H1 (cell line): ENCODE results near the gene RTTN. TPM values are rescaled to one million over a fixed set of nuclear protein-coding genes. Genes with fewer than 3 reads are reported as not detected.

Source experiments
- CTCF ChIA-PET: fragments of 300-600 bp; sonication (Branson Sonifier 250); formaldehyde crosslinking; loops from one replicate; lab custom pipeline; 2021; ENCODE audit not compliant: partially characterized antibody; lab: Charles Lee
- POLR2A ChIA-PET: fragments of 300-600 bp; sonication (Branson Sonifier 250); formaldehyde crosslinking; loops from one replicate; lab custom pipeline; 2021; ENCODE audit warnings: inconsistent platforms; ENCODE audit not compliant: partially characterized antibody; lab: Charles Lee
- DNase-seq, 2 experiments: peaks; one replicate each; pipeline versions ENCODE4 v3.0.0 to v3.0.0-alpha.2; 2010 to 2022; ENCODE audit warnings: low spot score in 2 of 2, low read depth in 1 of 2, mixed read lengths in 1 of 2
- FAIRE-seq: peaks from 2 replicates; lab custom pipeline; 2011; peaks lifted over from hg19 to GRCh38; lab: Jason Lieb, UNC
- H2AFZ ChIP-seq: 2 replicates; pipeline ENCODE4 v1.8.1; 2012; ENCODE audit warnings: low read length, inconsistent platforms
- H2AK5ac ChIP-seq: 2 replicates; pipeline ENCODE4 v1.6.1; 2013; ENCODE audit warnings: low read depth, low read length
- H2BK120ac ChIP-seq: replicated peaks from 2 replicates; pipeline ENCODE3; 2013; ENCODE audit warnings: low read depth, low read length, inconsistent platforms
- H2BK12ac ChIP-seq: 2 replicates; pipeline ENCODE4 v1.6.1; 2013; ENCODE audit warnings: low read depth, low read length
- H2BK15ac ChIP-seq: 2 replicates; pipeline ENCODE4 v1.6.1; 2013; ENCODE audit warnings: low read length
- H2BK20ac ChIP-seq: 2 replicates; pipeline ENCODE4 v1.6.1; 2013; ENCODE audit warnings: low read length
- H2BK5ac ChIP-seq: 2 replicates; pipeline ENCODE4 v1.6.1; 2013; ENCODE audit warnings: low read depth, low read length
- H3K14ac ChIP-seq: 2 replicates; pipeline ENCODE4 v1.6.1; 2013; ENCODE audit warnings: inconsistent platforms; ENCODE audit not compliant: insufficient read length
- H3K18ac ChIP-seq: 2 replicates; pipeline ENCODE4 v1.6.1; 2013; ENCODE audit warnings: low read length; ENCODE audit errors: extremely low read depth
- H3K23ac ChIP-seq: 2 replicates; pipeline ENCODE4 v1.6.1; 2013; ENCODE audit warnings: inconsistent platforms; ENCODE audit not compliant: insufficient read length
- H3K23me2 ChIP-seq: 2 replicates; pipeline ENCODE4 v1.6.1; 2013; ENCODE audit warnings: low read depth, low read length
- H3K27ac ChIP-seq: 2 replicates; pipeline ENCODE4 v1.6.1; 2011; ENCODE audit warnings: low read depth, low read length, inconsistent platforms
- H3K27me3 ChIP-seq, 4 experiments: replicated peaks in 1 of 4; 1 replicate in 1 of 4; 2 replicates in 3 of 4; pipeline versions ENCODE4 v1.6.1 to v1.8.1; 2011 to 2013; ENCODE audit warnings: low read length in 3 of 4, mild to moderate bottlenecking in 3 of 4, inconsistent platforms in 2 of 4, mixed read lengths in 2 of 4, moderate library complexity in 1 of 4; ENCODE audit not compliant: control insufficient read depth in 3 of 4, insufficient read depth in 3 of 4; ENCODE audit errors: extremely low read depth in 1 of 4
- H3K36me3 ChIP-seq, 4 experiments: 2 replicates each; pipeline versions ENCODE4 v1.6.1 to v1.8.1; 2011 to 2013; ENCODE audit warnings: mild to moderate bottlenecking in 4 of 4, low read length in 3 of 4, moderate library complexity in 2 of 4, control low read depth in 1 of 4, inconsistent platforms in 1 of 4; ENCODE audit not compliant: insufficient read depth in 4 of 4, control insufficient read depth in 2 of 4
- H3K4ac ChIP-seq: replicated peaks from 2 replicates; pipeline ENCODE3; 2013; ENCODE audit warnings: low read length, low read depth, mixed read lengths, inconsistent platforms; ENCODE audit not compliant: insufficient read length
- H3K4me1 ChIP-seq, 4 experiments: replicated peaks in 1 of 4; 1 replicate in 1 of 4; 2 replicates in 3 of 4; pipeline versions ENCODE4 v1.6.1 to v1.8.1; 2011 to 2013; ENCODE audit warnings: low read length in 3 of 4, inconsistent platforms in 2 of 4, mixed read lengths in 1 of 4; ENCODE audit not compliant: insufficient read depth in 4 of 4, control insufficient read depth in 3 of 4
- H3K4me2 ChIP-seq, 2 experiments: 2 replicates each; pipeline versions ENCODE4 v1.6.1 to v1.8.1; 2011 to 2013; ENCODE audit warnings: low read depth in 2 of 2, low read length in 2 of 2, control low read depth in 1 of 2, inconsistent platforms in 1 of 2, mild to moderate bottlenecking in 1 of 2; ENCODE audit not compliant: insufficient read depth in 1 of 2
- H3K4me3 ChIP-seq, 4 experiments: fragments of 200-600, 300-600 bp in 1 of 4; sonication (generic), shearing (Covaris generic), sonication (Bioruptor Twin) in 1 of 4; 2 replicates each; pipeline versions ENCODE4 v1.5.1 to v1.8.1; 2011 to 2016; ENCODE audit warnings: low read length in 4 of 4, low read depth in 3 of 4, control low read depth in 2 of 4, inconsistent platforms in 2 of 4, mild to moderate bottlenecking in 2 of 4, mixed read lengths in 1 of 4, moderate library complexity in 1 of 4; ENCODE audit not compliant: insufficient read depth in 2 of 4; ENCODE audit errors: extremely low read depth in 1 of 4
- H3K56ac ChIP-seq: replicated peaks from 2 replicates; pipeline ENCODE3; 2013; ENCODE audit warnings: low read depth, mild to moderate bottlenecking, mixed read lengths, low read length, inconsistent platforms; ENCODE audit not compliant: insufficient read length
- H3K79me1 ChIP-seq: 2 replicates; pipeline ENCODE4 v1.6.1; 2013; ENCODE audit warnings: low read depth, low read length, control low read depth
- H3K79me2 ChIP-seq, 2 experiments: 2 replicates each; pipeline versions ENCODE4 v1.6.1 to v1.8.1; 2012 to 2013; ENCODE audit warnings: low read length in 2 of 2, mild to moderate bottlenecking in 2 of 2, inconsistent platforms in 1 of 2; ENCODE audit not compliant: insufficient read depth in 2 of 2, control insufficient read depth in 1 of 2
- H3K9ac ChIP-seq, 4 experiments: replicated peaks in 1 of 4; 1 replicate in 1 of 4; 2 replicates in 3 of 4; pipeline versions ENCODE4 v1.6.1 to v1.8.1; 2011 to 2013; ENCODE audit warnings: low read depth in 3 of 4, low read length in 3 of 4, control low read depth in 2 of 4, mild to moderate bottlenecking in 2 of 4, moderate library complexity in 2 of 4, inconsistent platforms in 1 of 4; ENCODE audit errors: extremely low read depth in 1 of 4
- H3K9me3 ChIP-seq, 2 experiments: 2 replicates each; pipeline versions ENCODE4 v1.6.1 to v1.8.1; 2012 to 2013; ENCODE audit warnings: mild to moderate bottlenecking in 2 of 2, moderate library complexity in 2 of 2, control low read depth in 1 of 2, inconsistent platforms in 1 of 2, low read depth in 1 of 2, low read length in 1 of 2, mixed read lengths in 1 of 2; ENCODE audit not compliant: insufficient read depth in 2 of 2
- H4K20me1 ChIP-seq, 2 experiments: replicated peaks in 1 of 2; 2 replicates each; pipeline versions ENCODE3 to v1.8.1; 2011 to 2013; ENCODE audit warnings: inconsistent platforms in 2 of 2, low read length in 2 of 2, mild to moderate bottlenecking in 1 of 2; ENCODE audit not compliant: insufficient read depth in 2 of 2, control insufficient read depth in 1 of 2
- H4K5ac ChIP-seq: 2 replicates; pipeline ENCODE4 v1.6.1; 2013; ENCODE audit warnings: low read length, low read depth, mixed read lengths, inconsistent platforms; ENCODE audit not compliant: insufficient read length
- H4K8ac ChIP-seq: 2 replicates; pipeline ENCODE4 v1.8.0; 2013; ENCODE audit warnings: mild to moderate bottlenecking, moderate library complexity, low read length, inconsistent platforms; ENCODE audit not compliant: insufficient read depth; ENCODE audit errors: extremely low read depth
- H4K91ac ChIP-seq: replicated peaks from 2 replicates; pipeline ENCODE3; 2013; ENCODE audit warnings: low read length, mixed read lengths, inconsistent platforms; ENCODE audit not compliant: insufficient read length
- ASH2L ChIP-seq: fragments of 200-600, 300-600 bp; sonication (generic); IDR thresholded peaks from one replicate; pipeline ENCODE4 v1.7.1; 2017; ENCODE audit warnings: low read length
- BCL11A ChIP-seq, 2 experiments: IDR thresholded peaks; one replicate each; pipeline ENCODE4 v1.6.1; 2011; ENCODE audit warnings: low read depth in 2 of 2, low read length in 2 of 2, mild to moderate bottlenecking in 2 of 2
- CEBPB ChIP-seq: IDR thresholded peaks from 2 replicates; pipeline ENCODE4 v1.6.1; 2012; ENCODE audit warnings: low read depth, low read length
- CHD2 ChIP-seq: IDR thresholded peaks from 2 replicates; pipeline ENCODE4 v1.6.1; 2012; ENCODE audit warnings: low read length, improper control_type of control experiment
- EGR1 ChIP-seq: IDR thresholded peaks from 2 replicates; pipeline ENCODE4 v1.6.1; 2011; ENCODE audit warnings: low read depth, low read length, borderline replicate concordance
- MAFK ChIP-seq: IDR thresholded peaks from 2 replicates; pipeline ENCODE4 v1.6.1; 2012; ENCODE audit warnings: low read depth, mild to moderate bottlenecking, improper control_type of control experiment, low read length
- NRF1 ChIP-seq: IDR thresholded peaks from 2 replicates; pipeline ENCODE4 v1.6.1; 2011; ENCODE audit warnings: mild to moderate bottlenecking, low read depth, low read length, improper control_type of control experiment
- POLR2A ChIP-seq, 2 experiments: IDR thresholded peaks; 1 replicate in 1 of 2; 2 replicates in 1 of 2; pipeline ENCODE4 v1.6.1; 2011; ENCODE audit warnings: low read depth in 2 of 2, low read length in 2 of 2, mild to moderate bottlenecking in 2 of 2; ENCODE audit errors: control extremely low read depth in 1 of 2
- RBBP5 ChIP-seq: IDR thresholded peaks from 2 replicates; pipeline ENCODE4 v1.7.1; 2012; ENCODE audit warnings: low read depth, mild to moderate bottlenecking, inconsistent platforms, low read length, moderate library complexity, borderline replicate concordance
- RXRA ChIP-seq: IDR thresholded peaks from 2 replicates; pipeline ENCODE4 v1.6.1; 2011; ENCODE audit warnings: low read depth, mild to moderate bottlenecking, low read length, moderate library complexity; ENCODE audit not compliant: insufficient read depth
- SIN3A ChIP-seq, 2 experiments: IDR thresholded peaks in 1 of 2; conservative IDR thresholded peaks in 1 of 2; 2 replicates each; pipeline ENCODE4 v1.6.1; 2011 to 2012; ENCODE audit warnings: low read length in 2 of 2, improper control_type of control experiment in 1 of 2, low read depth in 1 of 2, mild to moderate bottlenecking in 1 of 2
- SIX5 ChIP-seq: IDR thresholded peaks from 2 replicates; pipeline ENCODE4 v1.6.1; 2011; ENCODE audit warnings: mild to moderate bottlenecking, low read depth, low read length
- SP2 ChIP-seq: IDR thresholded peaks from 2 replicates; pipeline ENCODE4 v1.6.1; 2012; ENCODE audit warnings: mild to moderate bottlenecking, low read length, inconsistent platforms
- SRF ChIP-seq: IDR thresholded peaks from 2 replicates; pipeline ENCODE4 v1.6.1; 2011; ENCODE audit warnings: mild to moderate bottlenecking, low read depth, low read length, moderate library complexity
- TAF7 ChIP-seq: optimal IDR thresholded peaks from 2 replicates; pipeline ENCODE3; 2011; ENCODE audit warnings: low read depth, mild to moderate bottlenecking, inconsistent platforms, low read length, moderate library complexity, borderline replicate concordance
- TCF12 ChIP-seq: IDR thresholded peaks from 2 replicates; pipeline ENCODE4 v1.6.1; 2011; ENCODE audit warnings: low read depth, mild to moderate bottlenecking, low read length
- YY1 ChIP-seq: IDR thresholded peaks from 2 replicates; pipeline ENCODE4 v1.6.1; 2011; ENCODE audit warnings: low read depth, mild to moderate bottlenecking, low read length
- WGBS, 2 experiments: shearing (Covaris generic) in 1 of 2; methylation state at CpG; one replicate each; pipeline versions ENCODE4 v1.1.6 to v1.1.7; 2013 to 2015; ENCODE audit warnings: low lambda C conversion rate in 2 of 2, mixed read lengths in 2 of 2, inconsistent platforms in 1 of 2, low coverage in 1 of 2, missing lambda C conversion rate in 1 of 2; ENCODE audit not compliant: insufficient replicate concordance in 2 of 2, insufficient coverage in 1 of 2, insufficient read length in 1 of 2; ENCODE audit errors: extremely low coverage in 1 of 2, missing lambda C conversion rate in 1 of 2; 5-methylcytosine and 5-hydroxymethylcytosine counted together
- polyA plus RNA-seq, 7 experiments: library from polyadenylated mRNA; depleted of rRNA in 3 of 7; stranded (reverse) in 5 of 7; unstranded in 2 of 7; fragments of >200 nt in 5 of 7; fragments of 200-250 nt in 2 of 7; gene quantifications; 1 replicate in 5 of 7; 2 replicates in 1 of 7; 4 replicates in 1 of 7; pipeline versions ENCODE4 v1.2.1 to v1.2.3, GENCODE V29; 2011 to 2013; ENCODE audit warnings: missing spikeins in 2 of 7, mixed read lengths in 2 of 7
- total RNA-seq: library from RNA; stranded (reverse); fragmentation: NEBNext Ultra II Directional; extraction: Animal tissue kit (Norgen Biotek cat#: 25700); gene quantifications from 2 replicates; pipeline ENCODE4 v1.2.1, GENCODE V29; 2021

Gene RTTN
- total and polyA plus RNA-seq, 2 of the 8 experiments (the other 6 are each of a cell fraction or from before 2014, with no cell fraction given) = 9.1 to 21.4 TPM

DNA sequence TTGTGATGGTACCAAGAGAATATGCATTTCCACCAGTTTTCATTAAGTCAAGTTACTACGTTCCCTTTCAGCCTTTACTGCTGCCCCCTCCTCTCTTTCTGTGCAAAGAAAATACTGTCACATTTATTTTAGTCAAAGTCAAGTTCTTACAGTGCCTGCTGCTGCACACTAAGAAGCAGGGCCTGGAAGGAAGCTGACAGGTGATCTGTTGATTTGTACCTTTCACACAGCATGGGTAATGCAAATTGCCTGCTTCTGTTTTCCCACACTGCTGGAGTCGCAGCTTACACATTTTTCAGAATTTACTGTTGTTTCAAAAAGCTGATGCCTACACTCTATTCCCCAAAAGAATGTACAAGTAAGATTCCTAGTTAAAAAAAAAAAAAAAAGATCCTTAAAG, 209.1 kb downstream of the RTTN start:
- Histone ChIP-seq H4K8ac (no peak overlapping the region), H3K9ac (no peak overlapping the region), H3K9me3 (no peaks in the 10 kb centered on the region), H3K56ac (no peak overlapping the region), H3K27me3 (no peaks in the 10 kb centered on the region), H2AK5ac (no peak overlapping the region), H2BK15ac (no peak overlapping the region), H3K36me3 (no peaks in the 10 kb centered on the region), H3K18ac (no peak overlapping the region), H4K91ac (no peak overlapping the region), H3K14ac (no peak overlapping the region), H3K23me2 (no peaks in the 10 kb centered on the region), H2BK20ac (no peak overlapping the region), H3K4ac (no peak overlapping the region), H3K79me1 (no peaks in the 10 kb centered on the region), H3K79me2 (no peaks in the 10 kb centered on the region), H3K27ac (no peak overlapping the region), H4K5ac (no peak overlapping the region), H4K20me1 (no peaks in the 10 kb centered on the region), H2BK120ac (no peak overlapping the region), H2BK12ac (no peak overlapping the region), H2BK5ac (no peak overlapping the region; the same call in 1 of the 2 replicates), H3K23ac (no peak overlapping the region), H2AFZ (no peak overlapping the region), H3K4me1 (peaks cover 5 to 8% (median 7%) of the 10 kb centered on the region in 4 experiments; a peak in 4 of 7 replicates), H3K4me3 (no peak overlapping the region), H3K4me2 (no peak overlapping the region; a peak in 1 of 4 replicates)
- no peak for FAIRE-seq
- POLR2A ChIA-PET = no interaction called here
- WGBS, 2 experiments = 58% methylated on average over 2 of the region's 2 CpGs; no CpG with 5 or more reads in 1 of the 2 experiments
- DNase-seq = no peak
- CTCF ChIA-PET = interaction anchor here (0.6 to 1.5 kb wide), 3 partner anchors 53 to 154 kb away, joined by 3 to 5 read pairs (median 4); no protein-coding TSS in a partner anchor
- no peak for TF ChIP-seq CHD2
- TF ChIP-seq EGR1 = no peak
- TF ChIP-seq YY1 = no peak
- TF ChIP-seq SP2 = no peak
- TF ChIP-seq POLR2A (IDR thresholded peaks at IDR 0.05; ENCODE audit: control extremely low read depth in 1 of 2, low read depth in 2 of 2, low read length in 2 of 2) = no peak
- no peak for TF ChIP-seq ASH2L
- TF ChIP-seq CEBPB = no peak
- no peak for TF ChIP-seq NRF1
- TF ChIP-seq RXRA = no peak
- TF ChIP-seq BCL11A (IDR thresholded peaks at IDR 0.05; ENCODE audit: low read depth in 2 of 2, low read length in 2 of 2) = no peak
- no peak for TF ChIP-seq TCF12
- TF ChIP-seq TAF7 = no peak
- TF ChIP-seq RBBP5 = no peak
- TF ChIP-seq SIX5 = no peak
- no peak for TF ChIP-seq SRF
- TF ChIP-seq SIN3A (conservative IDR thresholded peaks at IDR 0.05 in 1 of 2, IDR thresholded peaks at IDR 0.05 in 1 of 2; ENCODE audit: low read depth in 1 of 2, low read length in 2 of 2) = no peak
- TF ChIP-seq MAFK = no peak
